Upper lobe of right lung (tissue), 1 donor: ENCODE results near the gene ELL. TPM values are rescaled to one million over a fixed set of nuclear protein-coding genes. Genes with fewer than 3 reads are reported as not detected.

ENCODE experiments used
- ATAC-seq: fragments of 200-7000 bp; cut with Tn5 transposase; one replicate; pipeline ENCODE4 v1.9.1; 2020; ENCODE audit warnings: mild to moderate bottlenecking, moderate library complexity
- DNase-seq: peaks from one replicate; pipeline ENCODE4 v3.0.0-alpha.2; 2020
- H3K27ac ChIP-seq: fragments of 200-600 bp; one replicate; pipeline ENCODE4 v1.8.0; 2022
- H3K27me3 ChIP-seq: fragments of 200-600 bp; one replicate; pipeline ENCODE4 v1.8.0; 2022; ENCODE audit warnings: mild to moderate bottlenecking
- H3K36me3 ChIP-seq: fragments of 200-600 bp; one replicate; pipeline ENCODE4 v1.8.0; 2022
- H3K4me1 ChIP-seq: fragments of 200-600 bp; one replicate; pipeline ENCODE4 v1.8.0; 2022
- H3K4me3 ChIP-seq: fragments of 200-600 bp; one replicate; pipeline ENCODE4 v1.8.0; 2022; ENCODE audit warnings: mild to moderate bottlenecking
- H3K9me3 ChIP-seq: fragments of 200-600 bp; one replicate; pipeline ENCODE4 v1.8.0; 2022
- intact Hi-C: fragments of 100-400 bp; cut with DNase I; formaldehyde crosslinking; loops from one replicate; pipeline ENCODE4 v1.11.0; 2022
- total RNA-seq: library from RNA; stranded (reverse); fragmentation: NEBNext Ultra II Directional; extraction: Animal tissue kit (Norgen Biotek cat#: 25700); gene quantifications from one replicate; pipeline ENCODE4 v1.2.1, GENCODE V29; 2021
- TF ChIP-seq, protein P1 (sequence below): fragments of 200-600 bp; IDR thresholded peaks from one replicate; pipeline ENCODE4 v1.8.0; 2022; ENCODE audit warnings: antibody characterized with exemption
- donor health status: DM: no; HTN: yes; CAD: no; lungs with severe emphysema.

ELL gene
- total RNA-seq, 1 donor from 2014 or later: 17.7 TPM

DNA sequence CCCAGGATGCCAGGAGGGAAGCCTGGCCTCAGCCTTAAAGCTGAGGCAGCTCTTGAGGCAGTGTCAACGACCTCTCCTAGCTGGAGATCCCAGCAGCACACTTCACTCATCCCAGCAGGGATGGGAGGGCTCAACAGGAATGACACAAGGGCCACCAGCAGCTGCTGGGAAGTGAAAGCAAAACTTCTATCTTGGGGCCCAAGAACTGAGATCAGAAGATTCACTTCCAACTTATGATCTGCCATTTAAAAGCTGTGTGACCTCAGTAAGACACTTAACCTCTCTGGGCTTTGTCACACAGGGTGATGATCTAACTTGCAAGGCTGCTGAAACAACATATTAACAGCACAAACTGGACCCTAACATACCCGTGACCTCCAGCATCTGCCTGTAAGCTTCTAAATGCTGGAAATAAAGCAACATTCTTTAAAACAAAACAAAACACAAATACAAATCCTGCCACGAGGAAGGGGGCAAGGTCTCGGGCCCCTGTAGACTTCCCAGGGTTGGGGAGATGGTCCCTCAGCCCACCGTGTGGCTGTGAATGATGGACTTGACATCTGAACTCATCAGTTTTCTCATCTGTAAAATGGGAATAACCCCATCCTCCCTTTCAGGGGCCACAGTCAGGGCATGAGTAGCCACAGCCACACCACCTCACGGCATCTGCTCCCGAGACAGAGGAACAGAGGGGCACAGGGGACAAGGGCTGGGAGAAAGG lies 22.7 kb downstream of the ELL start:
- ATAC-seq (peak; percentile 6), DNase-seq (no peak)
- Histone ChIP-seq H3K27me3 (no peaks in the 10 kb centered on the region), H3K9me3 (no peaks in the 10 kb centered on the region), H3K27ac (peak overlapping the region; percentile 47), H3K36me3 (no peaks in the 10 kb centered on the region), H3K4me3 (no peak overlapping the region), H3K4me1 (peaks cover 96% of the 10 kb centered on the region)
- TF ChIP-seq, protein P1, sequence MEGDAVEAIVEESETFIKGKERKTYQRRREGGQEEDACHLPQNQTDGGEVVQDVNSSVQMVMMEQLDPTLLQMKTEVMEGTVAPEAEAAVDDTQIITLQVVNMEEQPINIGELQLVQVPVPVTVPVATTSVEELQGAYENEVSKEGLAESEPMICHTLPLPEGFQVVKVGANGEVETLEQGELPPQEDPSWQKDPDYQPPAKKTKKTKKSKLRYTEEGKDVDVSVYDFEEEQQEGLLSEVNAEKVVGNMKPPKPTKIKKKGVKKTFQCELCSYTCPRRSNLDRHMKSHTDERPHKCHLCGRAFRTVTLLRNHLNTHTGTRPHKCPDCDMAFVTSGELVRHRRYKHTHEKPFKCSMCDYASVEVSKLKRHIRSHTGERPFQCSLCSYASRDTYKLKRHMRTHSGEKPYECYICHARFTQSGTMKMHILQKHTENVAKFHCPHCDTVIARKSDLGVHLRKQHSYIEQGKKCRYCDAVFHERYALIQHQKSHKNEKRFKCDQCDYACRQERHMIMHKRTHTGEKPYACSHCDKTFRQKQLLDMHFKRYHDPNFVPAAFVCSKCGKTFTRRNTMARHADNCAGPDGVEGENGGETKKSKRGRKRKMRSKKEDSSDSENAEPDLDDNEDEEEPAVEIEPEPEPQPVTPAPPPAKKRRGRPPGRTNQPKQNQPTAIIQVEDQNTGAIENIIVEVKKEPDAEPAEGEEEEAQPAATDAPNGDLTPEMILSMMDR: no peak
- intact Hi-C loops: no loop called here

DNA sequence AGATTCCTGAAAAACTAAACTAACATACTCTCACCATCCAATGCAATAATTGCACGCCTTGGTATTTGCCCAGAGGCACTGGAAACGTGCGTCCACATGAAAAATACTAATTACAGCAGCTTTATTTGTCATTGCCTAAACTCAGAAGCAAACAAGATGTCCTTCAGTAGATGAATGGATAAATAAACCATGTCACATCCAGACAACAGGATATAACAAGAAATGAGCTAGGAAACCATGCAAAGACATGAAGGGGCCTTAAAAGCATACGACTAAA lies 25.0 kb downstream of the ELL start:
- peaks cover 94% of the 10 kb centered on the region for H3K4me1 ChIP-seq
- no peak for DNase-seq

DNA sequence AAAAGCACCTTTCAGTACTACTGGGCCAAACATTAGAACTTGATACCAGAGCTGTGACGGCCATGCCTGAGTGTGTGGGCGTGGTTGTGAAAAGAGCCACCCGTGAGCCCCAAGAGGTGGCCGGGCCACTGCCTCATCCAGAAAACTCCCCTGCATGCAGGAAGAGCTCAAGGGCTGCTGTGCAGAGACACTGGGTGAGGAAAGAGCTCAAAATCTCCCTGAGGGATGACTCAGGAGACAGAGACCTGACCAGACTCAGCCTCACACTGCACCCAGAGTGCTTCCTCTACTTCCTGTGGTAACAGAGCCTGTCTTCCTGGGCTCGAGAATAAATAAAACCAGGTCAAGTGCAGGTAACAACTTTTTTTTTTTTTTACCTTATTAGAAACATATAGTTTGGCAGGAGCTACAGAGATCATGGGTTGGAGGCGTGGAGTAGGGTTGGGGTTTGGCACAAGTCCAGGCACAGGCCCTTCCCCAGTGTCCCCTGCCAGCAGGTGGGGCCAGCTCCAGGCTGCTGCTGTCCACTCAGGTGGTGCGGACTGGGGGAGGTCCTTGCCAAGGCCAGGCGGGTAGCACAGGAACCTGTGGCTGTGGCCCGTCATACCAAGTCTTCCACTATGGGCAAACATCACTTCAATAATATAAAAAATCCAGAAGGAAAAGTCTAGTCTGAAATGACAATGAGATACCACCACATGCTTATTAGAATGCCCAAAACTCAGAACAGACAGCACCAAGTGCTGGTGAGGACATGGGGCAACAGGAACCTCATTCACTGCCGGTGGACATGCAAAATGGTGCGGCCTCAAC lies 25.5 kb downstream of the ELL start:
- peak; percentile 85 for DNase-seq
- Histone ChIP-seq H3K27me3 (no peaks in the 10 kb centered on the region), H3K4me1 (peaks cover 94% of the 10 kb centered on the region), H3K36me3 (no peaks in the 10 kb centered on the region), H3K4me3 (no peak overlapping the region), H3K27ac (peak overlapping the region; percentile 42), H3K9me3 (no peaks in the 10 kb centered on the region)
- intact Hi-C loops: no loop called here
- peak; percentile 65 for ATAC-seq
- TF ChIP-seq, protein P1: peak; percentile 9

More for the DNA sequence above, 25.0 kb downstream of the ELL start:
- peak overlapping the region; percentile 42 for H3K27ac ChIP-seq
- no peaks in the 10 kb centered on the region for H3K27me3 ChIP-seq
- no peak overlapping the region for H3K4me3 ChIP-seq
- intact Hi-C loops: no loop called here
- H3K9me3 ChIP-seq: no peaks in the 10 kb centered on the region
- ATAC-seq: no peak
- TF ChIP-seq, protein P1: no peak
- H3K36me3 ChIP-seq: no peaks in the 10 kb centered on the region

DNA sequence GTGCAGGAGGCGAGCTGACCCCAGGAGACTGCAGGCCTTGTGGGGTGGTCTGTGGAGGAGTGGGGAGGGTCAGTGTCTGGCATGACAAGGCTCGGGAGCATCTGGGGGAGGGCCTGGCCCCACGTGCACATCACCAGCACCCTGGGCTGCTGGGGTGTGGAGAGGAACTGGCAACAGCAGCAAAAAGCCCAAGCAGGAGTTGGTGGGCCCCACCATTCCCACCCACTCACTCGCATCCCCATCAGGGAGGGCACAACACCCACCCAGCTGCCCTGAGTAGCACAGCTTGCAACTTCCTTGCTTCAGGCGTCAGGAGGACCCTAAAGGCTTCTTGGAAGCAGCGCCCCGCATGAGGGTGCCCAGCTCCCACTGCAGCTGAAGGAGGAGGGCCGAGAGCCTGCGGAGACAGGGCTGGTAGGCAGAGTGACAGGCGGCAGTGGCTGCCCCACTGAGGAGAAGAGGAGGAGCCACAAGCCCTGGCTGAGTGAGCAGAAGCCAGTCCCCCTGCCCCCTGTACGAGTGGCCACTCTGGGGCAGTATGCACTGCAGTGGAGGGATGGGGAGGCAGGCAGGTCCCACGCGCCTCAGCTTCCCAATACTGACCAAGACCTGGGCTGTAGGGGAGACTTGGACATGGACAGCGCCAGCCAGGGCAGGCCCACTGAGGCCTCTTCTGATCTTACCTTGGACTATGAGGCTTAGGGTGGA lies 26.5 kb downstream of the ELL start:
- intact Hi-C loops: no loop called here
- Histone ChIP-seq H3K27ac (peak overlapping the region; percentile 78), H3K36me3 (no peaks in the 10 kb centered on the region), H3K4me3 (no peak overlapping the region), H3K4me1 (peaks cover 84% of the 10 kb centered on the region), H3K27me3 (no peaks in the 10 kb centered on the region), H3K9me3 (no peaks in the 10 kb centered on the region)
- no peak for DNase-seq
- ATAC-seq: no peak
- TF ChIP-seq, protein P1: no peak

DNA sequence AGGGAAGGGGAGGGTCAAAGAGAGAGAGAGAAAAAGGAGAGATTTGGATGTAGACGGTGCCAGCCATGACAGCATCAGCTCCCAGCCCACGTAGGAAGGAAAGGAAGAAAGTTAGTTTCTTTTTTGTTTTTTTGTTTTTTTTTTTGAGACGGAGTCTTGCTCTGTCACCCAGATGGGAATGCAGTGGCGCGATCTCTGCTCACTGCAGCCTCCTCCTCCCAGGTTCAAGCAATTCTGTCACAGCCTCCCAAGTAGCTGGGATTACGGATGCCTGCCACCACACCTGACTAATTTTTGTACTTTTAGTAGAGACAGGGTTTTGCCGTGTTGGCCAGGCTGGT lies 27.6 kb downstream of the ELL start:
- Histone ChIP-seq H3K9me3 (no peaks in the 10 kb centered on the region), H3K27me3 (no peaks in the 10 kb centered on the region), H3K27ac (peak overlapping the region; percentile 78), H3K4me3 (no peak overlapping the region), H3K4me1 (peaks cover 83% of the 10 kb centered on the region), H3K36me3 (no peaks in the 10 kb centered on the region)
- ATAC-seq (no peak), DNase-seq (no peak)
- TF ChIP-seq, protein P1: no peak
- intact Hi-C loops: no loop called here
